ENCODE data around the gene IQSEC1. TPM values are rescaled to one million over a fixed set of nuclear protein-coding genes. Genes with fewer than 3 reads are reported as not detected.

IQSEC1 gene
- total and polyA plus RNA-seq, 9 of the 15 experiments (the other 6 are each of a cell fraction or from before 2014, with no cell fraction given), result 0.56 to 39.0 (median 6.8) TPM

- TF ChIP-seq CHD4 (IDR thresholded peaks at IDR 0.05; ENCODE audit: insufficient read depth, insufficient replicate concordance, low read depth, low read length, poor library complexity, severe bottlenecking), result no peak
- peak in 1 of 3 experiments; percentile 10 for TF ChIP-seq YY1 (IDR thresholded peaks at IDR 0.05; ENCODE audit: borderline replicate concordance in 1 of 3, control insufficient read depth in 1 of 3, extremely low read depth in 1 of 3, insufficient read depth in 3 of 3, insufficient read length in 1 of 3, insufficient replicate concordance in 2 of 3, low read depth in 1 of 3, low read length in 2 of 3)
- no peak for TF ChIP-seq FOXK1 (CRISPR knock-in tag; IDR thresholded peaks at IDR 0.05; ENCODE audit: borderline replicate concordance)
- TF ChIP-seq TCF7 (IDR thresholded peaks at IDR 0.05; ENCODE audit: borderline replicate concordance), result no peak
- peak; percentile 33; the same call in 1 of the 2 replicates for TF ChIP-seq PHF8 (IDR thresholded peaks at IDR 0.05; ENCODE audit: borderline replicate concordance, low read length)
These were observed 79.5 kb downstream of the IQSEC1 start (continued) for GRCh38 chr3:12993517-12994356.

GRCh38 chr3:12992629-12993516 lies 80.4 kb downstream of the IQSEC1 start:
- Histone ChIP-seq H3K79me2 (ENCODE audit: control insufficient read depth, insufficient read depth, low read length) (peaks cover 19% of the 10 kb centered on the region), H3K36me3 (ENCODE audit: control insufficient read depth, insufficient read depth, low read length) (no peaks in the 10 kb centered on the region), H3K4me1 (replicated peaks in 1 of 2; ENCODE audit: control insufficient read depth in 2 of 2, insufficient read depth in 2 of 2, low read length in 2 of 2) (peaks cover 22 to 46% of the 10 kb centered on the region in 2 experiments), H3K9me3 (replicated peaks; ENCODE audit: control insufficient read depth, insufficient read depth, low read depth, low read length) (no peaks in the 10 kb centered on the region), H3K9me1 (ENCODE audit: control insufficient read depth, insufficient read depth, low read length) (peaks cover 4% of the 10 kb centered on the region), H4K20me1 (replicated peaks; ENCODE audit: control insufficient read depth, insufficient read depth, low read length) (no peaks in the 10 kb centered on the region), H3K27me3 (ENCODE audit: control insufficient read depth in 2 of 2, insufficient read depth in 2 of 2, low read length in 2 of 2) (no peaks in the 10 kb centered on the region), H3K4me3 (peak overlapping the region; percentile 73), H3K4me2 (ENCODE audit: insufficient read depth, low read length) (peak overlapping the region; percentile 95), H3K9ac (ENCODE audit: insufficient read depth in 1 of 2, low read depth in 2 of 2, low read length in 2 of 2) (peak overlapping the region; percentile 80 to 97), H3K27ac (ENCODE audit: extremely low read depth, low read depth, low read length) (peak overlapping the region; percentile 82; the same call in 1 of the 3 replicates), H2AFZ (ENCODE audit: low read depth, low read length) (peak overlapping the region; percentile 84)
- intact Hi-C loops (cut with micrococcal nuclease) (loop anchor here (10.0 kb wide), 3 partner anchors 198 to 508 kb away; partner anchors contain the start of genes CAND2 and TSEN2), in situ Hi-C loops (cut with MboI) (no loop called here)
- no TSS peak for BruUV-seq (replicated peaks)
- 23% methylated on average over 18 of the region's 24 CpGs for WGBS (ENCODE audit: insufficient coverage, low coverage, missing lambda C conversion rate)
- ChIA-PET POLR2A (interaction anchor here (0.6 to 4.3 kb wide), 5 partner anchors 11 to 401 kb away, joined by 3 to 18 read pairs (median 4); no protein-coding TSS in a partner anchor), CTCF (ENCODE audit: low intra/inter-chr PET ratio) (no interaction called here)
- FAIRE-seq, result no peak
- no peak for ATAC-seq
- DNase-seq (ENCODE audit: extremely low read depth in 1 of 4, low spot score in 3 of 4), result peak; percentile 46 to 70 (median 62)
- TF ChIP-seq SRSF7 (optimal IDR thresholded peaks at IDR 0.05; ENCODE audit: low read depth, low read length), result no peak
- TF ChIP-seq SIN3A (IDR thresholded peaks at IDR 0.05; ENCODE audit: borderline replicate concordance in 2 of 2, control insufficient read depth in 1 of 2, low read depth in 2 of 2, low read length in 2 of 2), result no peak
- no peak for TF ChIP-seq SRSF3 (IDR thresholded peaks at IDR 0.05; ENCODE audit: insufficient read depth, low read length)
- TF ChIP-seq CHD2 (IDR thresholded peaks at IDR 0.05; ENCODE audit: low read depth, low read length), result peak; percentile 3; the same call in 1 of the 2 replicates
- TF ChIP-seq ZNF740 (CRISPR knock-in tag; IDR thresholded peaks at IDR 0.05), result no peak
- TF ChIP-seq ZNF740 (tag; IDR thresholded peaks at IDR 0.05), result no peak
- 0 out of 6 replicates have a peak, but pooled peaks of 2 of the 3 experiments have one; percentile 4 to 27 for TF ChIP-seq CTCF (IDR thresholded peaks at IDR 0.05 in 2 of 3, conservative IDR thresholded peaks at IDR 0.05 in 1 of 3; ENCODE audit: insufficient read depth in 2 of 3, low read depth in 1 of 3, low read length in 3 of 3)
- no peak for TF ChIP-seq BMI1 (IDR thresholded peaks at IDR 0.05; ENCODE audit: low read length)
